ENCODE results near the gene POLR3E.

DNA sequence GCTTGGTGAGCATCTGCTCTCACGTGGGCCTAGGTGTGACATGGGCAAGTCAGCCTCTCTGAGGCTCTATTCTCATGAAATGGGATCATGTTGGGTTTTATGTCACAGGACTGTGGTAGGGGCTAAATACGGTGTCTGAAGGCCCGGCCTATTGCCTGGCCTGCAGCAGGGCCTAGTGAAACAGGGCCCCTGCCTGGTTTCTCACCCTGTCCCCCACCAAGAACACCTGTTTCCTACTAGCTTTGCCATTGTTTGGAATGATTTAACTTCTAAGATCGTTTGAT lies 29.1 kb downstream of the POLR3E start:
- no peak for TF ChIP-seq EZH2phosphoT487 (IDR thresholded peaks at IDR 0.05; ENCODE audit: insufficient read depth, low read depth)
- no peak for TF ChIP-seq EZH2 (IDR thresholded peaks at IDR 0.05; ENCODE audit: insufficient read depth, poor library complexity, severe bottlenecking)
